ENCODE results near the gene TSPAN33. TPM values are rescaled to one million over a fixed set of nuclear protein-coding genes. Genes with fewer than 3 reads are reported as not detected.

TSPAN33 gene
- total and polyA plus RNA-seq, 2 of the 13 experiments (the other 11 are each of a cell fraction or from before 2014, with no cell fraction given) = 15.3 to 16.5 TPM

GRCh38 chr7:129188372-129188891 is 43.9 kb downstream of the TSPAN33 start, which contains the start of gene SMO (continued):
- TF ChIP-seq ZBTB43 (CRISPR knock-in tag; conservative IDR thresholded peaks at IDR 0.05) = no peak
- no peak for TF ChIP-seq HMGA1 (CRISPR knock-in tag; conservative IDR thresholded peaks at IDR 0.05)
- no peak for TF ChIP-seq AKAP8 (CRISPR knock-in tag; IDR thresholded peaks at IDR 0.05)
- no peak for TF ChIP-seq MNT (IDR thresholded peaks at IDR 0.05)
- no peak for TF ChIP-seq HNRNPH1 (optimal IDR thresholded peaks at IDR 0.05; ENCODE audit: low read depth, low read length)
- no peak for TF ChIP-seq RARG (CRISPR knock-in tag; IDR thresholded peaks at IDR 0.05; ENCODE audit: low read depth)
- peak; percentile 62 for TF ChIP-seq KAT8 (CRISPR knock-in tag; IDR thresholded peaks at IDR 0.05)
- TF ChIP-seq SRSF9 (IDR thresholded peaks at IDR 0.05; ENCODE audit: borderline replicate concordance, insufficient read depth, low read depth, low read length, poor library complexity, severe bottlenecking) = no peak
- no peak; the same call in 1 of the 2 replicates for TF ChIP-seq ISL2 (CRISPR knock-in tag; IDR thresholded peaks at IDR 0.05)
- TF ChIP-seq ZNF333 (CRISPR knock-in tag; IDR thresholded peaks at IDR 0.05; ENCODE audit: borderline replicate concordance) = 0 out of 2 replicates have a peak, but pooled peaks have one; percentile 1
- TF ChIP-seq HOXA3 (CRISPR knock-in tag; IDR thresholded peaks at IDR 0.05) = peak; percentile 44
- TF ChIP-seq ZNF589 (CRISPR knock-in tag; conservative IDR thresholded peaks at IDR 0.05) = no peak
- TF ChIP-seq BHLHE40 (IDR thresholded peaks at IDR 0.05; ENCODE audit: low read length) = no peak
- peak; percentile 46 for TF ChIP-seq KDM5B (CRISPR knock-in tag; IDR thresholded peaks at IDR 0.05; ENCODE audit: borderline replicate concordance)
- TF ChIP-seq ZUFSP (CRISPR knock-in tag; IDR thresholded peaks at IDR 0.05; ENCODE audit: borderline replicate concordance) = no peak
- TF ChIP-seq SMC3 (IDR thresholded peaks at IDR 0.05; ENCODE audit: low read length) = no peak
- TF ChIP-seq MIER3 (CRISPR knock-in tag; IDR thresholded peaks at IDR 0.05; ENCODE audit: borderline replicate concordance) = no peak
- no peak for TF ChIP-seq ZNF335 (CRISPR knock-in tag; IDR thresholded peaks at IDR 0.05)
- TF ChIP-seq TAF15 (IDR thresholded peaks at IDR 0.05; ENCODE audit: low read depth, low read length, poor library complexity, severe bottlenecking) = no peak
- TF ChIP-seq ZBTB49 (CRISPR knock-in tag; IDR thresholded peaks at IDR 0.05; ENCODE audit: borderline replicate concordance) = no peak
- TF ChIP-seq WIZ (CRISPR knock-in tag; IDR thresholded peaks at IDR 0.05) = no peak
- TF ChIP-seq TP53 (CRISPR knock-in tag; conservative IDR thresholded peaks at IDR 0.05) = no peak
- TF ChIP-seq TSC22D2 (CRISPR knock-in tag; IDR thresholded peaks at IDR 0.05; ENCODE audit: borderline replicate concordance) = 0 out of 2 replicates have a peak, but pooled peaks have one; percentile 61

All from HepG2 (cell line).